GM18867 (cell line): Measurements from ENCODE around the gene IFT43.

Experiments
- ATAC-seq: cut with Tn5 transposase; IDR thresholded peaks from one replicate; pipeline ENCODE4 v1.9.1; 2021; ENCODE audit warnings: mild to moderate bottlenecking, moderate library complexity; ENCODE audit not compliant: unreplicated experiment

Gene IFT43

DNA sequence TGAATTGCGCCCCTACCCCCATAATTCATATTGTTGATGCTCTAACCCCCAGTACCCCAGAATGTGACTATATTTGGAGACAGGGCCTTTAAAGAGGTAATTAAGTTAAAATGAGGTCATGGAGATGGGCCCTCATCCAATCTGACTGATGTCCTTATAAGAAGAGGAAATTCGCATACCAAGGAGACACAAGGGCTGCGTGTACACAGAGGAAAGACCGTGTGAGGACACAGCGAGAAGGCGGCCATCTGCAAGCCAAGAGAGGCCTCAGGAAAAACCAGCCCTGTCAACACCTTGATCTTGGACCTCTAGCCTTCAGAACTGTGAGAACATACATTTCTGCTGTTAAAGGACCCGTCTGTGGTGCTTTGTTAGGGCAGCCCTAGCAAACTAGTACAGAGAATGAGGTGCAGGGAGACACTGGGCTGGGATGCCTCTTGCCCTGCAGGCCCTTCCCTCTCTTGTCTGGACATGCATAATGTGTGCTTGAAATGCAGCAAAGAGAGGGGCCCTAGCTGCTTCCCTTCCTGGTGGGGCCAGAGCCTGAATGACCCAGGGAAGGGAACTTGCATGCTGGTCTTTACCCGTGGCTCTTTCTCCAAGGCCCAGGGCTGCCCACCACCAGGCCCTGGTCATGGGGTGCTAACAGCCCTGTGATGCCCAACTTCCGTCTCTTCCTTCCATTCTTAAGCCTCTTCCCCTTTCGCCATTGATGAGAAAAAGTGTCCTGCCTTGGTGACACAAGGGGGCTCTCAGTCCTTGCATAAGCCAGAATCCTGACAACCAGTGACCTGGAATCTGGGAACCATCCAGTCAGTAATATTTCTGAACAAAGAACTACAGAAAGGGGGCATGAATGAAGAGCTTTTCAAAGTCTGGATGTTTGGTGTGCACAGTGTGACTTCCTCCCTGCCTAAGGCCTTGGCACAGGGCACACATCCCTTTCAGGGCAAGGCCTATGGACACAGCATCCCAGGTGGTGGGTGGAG lies 116.1 kb downstream of the IFT43 start:
- no peak for ATAC-seq

DNA sequence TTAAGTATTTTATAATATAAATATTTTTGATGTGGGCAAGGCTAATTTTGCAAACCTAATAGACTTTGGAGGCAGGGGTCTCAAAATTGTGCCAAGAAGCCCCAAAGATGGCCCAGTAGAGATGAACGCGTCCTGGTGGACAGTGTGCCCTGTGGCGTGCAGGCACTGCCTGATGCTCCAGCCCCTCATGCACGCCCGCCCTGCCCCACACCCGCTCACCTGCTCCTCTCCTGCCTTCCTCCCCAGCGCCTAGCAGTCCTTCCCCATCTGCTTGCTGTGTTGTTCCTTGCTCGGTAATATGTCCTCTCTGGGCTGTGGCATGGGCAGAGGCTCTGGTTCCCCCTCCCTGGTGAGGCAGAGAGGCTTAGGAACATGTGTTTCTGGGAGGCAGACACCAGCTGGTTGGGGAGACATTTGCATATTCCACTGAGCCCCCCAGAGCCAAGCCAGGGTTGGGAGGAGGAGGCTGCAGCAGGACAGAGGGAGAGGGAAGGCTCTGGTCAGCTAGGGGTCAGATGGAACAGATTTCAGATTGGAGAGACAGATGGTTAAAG lies 119.3 kb downstream of the IFT43 start:
- no peak for ATAC-seq

DNA sequence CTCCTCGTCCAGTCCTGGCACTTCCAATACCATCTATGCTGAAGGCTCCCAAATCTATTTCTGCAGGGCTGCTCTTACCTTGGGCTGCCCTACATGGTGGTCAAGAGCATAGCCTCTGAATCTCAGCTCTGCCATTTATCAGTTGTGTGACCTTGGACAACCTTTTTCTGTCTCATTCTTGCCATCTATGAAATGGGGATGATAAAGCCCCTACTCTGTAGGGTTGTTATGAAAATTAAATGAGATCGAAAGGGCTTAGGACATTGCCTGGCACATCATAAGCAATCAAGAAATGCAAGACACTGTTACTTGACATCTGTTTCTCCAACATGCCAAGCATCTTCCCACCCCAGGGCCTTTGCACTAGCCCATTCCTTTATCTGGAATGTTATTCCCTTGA lies 120.6 kb downstream of the IFT43 start:
- ATAC-seq: no peak

DNA sequence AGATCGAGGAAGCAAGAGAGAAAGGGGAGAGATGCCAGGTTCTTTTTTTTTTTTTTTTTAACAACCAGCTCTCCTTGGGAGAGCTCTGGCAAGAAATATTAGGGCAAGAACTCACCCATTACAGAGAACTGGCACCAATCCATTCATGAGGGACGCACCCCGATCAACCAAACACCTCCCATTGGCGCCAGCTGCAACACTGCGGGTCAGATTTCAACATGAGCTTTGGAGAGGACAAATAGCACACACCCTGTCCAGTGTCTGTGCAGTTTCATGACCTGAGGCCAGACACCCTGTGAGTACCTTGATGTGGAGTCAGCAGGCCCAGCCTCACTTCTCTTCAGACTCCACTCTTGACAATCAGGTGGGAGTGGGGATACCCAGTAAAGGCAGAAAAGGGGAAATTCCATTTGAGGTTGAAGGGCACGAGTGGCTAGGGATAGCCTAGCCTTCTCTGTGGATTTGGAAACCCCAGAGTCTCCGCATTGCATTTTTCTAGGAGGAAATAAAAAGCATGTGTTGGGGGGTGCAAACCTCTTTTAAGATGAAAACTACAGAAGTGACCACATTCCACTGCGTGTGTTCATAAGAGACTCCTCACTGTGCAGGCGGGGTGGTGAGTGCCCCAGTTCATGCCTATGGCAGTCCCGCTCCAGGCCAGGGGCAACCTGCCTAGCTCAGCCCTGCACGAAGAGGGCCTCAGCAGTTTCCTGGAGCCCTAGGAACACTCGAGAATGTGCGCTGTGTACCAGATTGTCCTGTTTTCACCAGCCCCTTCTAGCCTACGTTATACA lies 123.7 kb downstream of the IFT43 start:
- no peak for ATAC-seq

DNA sequence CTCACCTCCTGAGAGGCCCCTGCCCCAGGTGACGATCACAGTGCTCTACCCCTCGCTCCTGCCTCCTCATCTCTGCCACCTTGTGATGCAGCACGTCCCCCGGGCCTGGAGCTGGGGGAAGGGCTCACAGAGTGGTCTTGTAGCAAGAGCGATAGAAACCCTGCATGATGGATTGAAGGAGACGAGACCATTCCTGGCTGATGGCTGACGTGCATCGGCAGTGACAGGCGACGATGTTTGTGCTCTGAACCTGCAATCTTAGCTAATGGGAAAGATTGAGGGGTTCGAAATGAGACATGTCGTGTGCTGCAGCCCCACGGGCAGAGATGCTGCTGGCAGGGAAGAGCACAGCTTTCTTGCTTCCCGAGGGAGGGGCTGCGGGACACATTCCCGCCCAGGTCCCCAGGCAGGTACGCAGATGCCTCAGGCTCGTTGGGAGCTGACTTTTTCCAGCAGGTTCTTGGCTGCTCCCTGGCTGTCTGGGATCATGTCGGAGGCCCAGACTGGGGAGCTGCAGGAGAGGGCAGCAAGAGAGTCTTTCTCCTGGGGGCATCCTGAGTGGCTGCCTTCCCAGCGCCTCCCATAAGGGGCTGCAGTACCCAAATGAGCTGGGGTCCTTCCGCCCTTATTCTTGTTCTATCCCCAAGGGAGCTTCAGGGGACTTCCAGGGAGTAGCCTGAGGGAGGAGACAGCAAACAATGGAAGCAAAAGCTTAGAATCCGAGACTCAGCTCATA lies 127.5 kb downstream of the IFT43 start:
- ATAC-seq: no peak

DNA sequence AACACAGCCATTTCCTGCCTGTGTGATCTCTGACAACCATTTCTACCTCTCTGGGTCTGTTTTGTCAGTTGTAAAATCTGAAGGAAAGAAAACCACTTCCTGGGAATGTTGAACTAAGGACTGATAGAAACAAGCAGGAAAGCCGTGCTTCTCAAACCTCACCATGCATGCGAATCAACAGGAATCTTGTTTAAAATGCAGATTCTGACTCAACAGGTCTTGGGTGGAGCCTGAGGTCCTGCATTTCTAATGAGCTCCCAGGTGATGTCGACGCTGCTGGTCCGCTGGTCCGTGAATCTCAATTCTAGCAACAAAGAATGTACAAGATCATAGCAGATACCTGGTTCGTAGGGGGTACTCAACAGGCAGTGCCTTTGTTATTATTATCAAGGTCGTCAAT lies 128.1 kb downstream of the IFT43 start:
- ATAC-seq: no peak

DNA sequence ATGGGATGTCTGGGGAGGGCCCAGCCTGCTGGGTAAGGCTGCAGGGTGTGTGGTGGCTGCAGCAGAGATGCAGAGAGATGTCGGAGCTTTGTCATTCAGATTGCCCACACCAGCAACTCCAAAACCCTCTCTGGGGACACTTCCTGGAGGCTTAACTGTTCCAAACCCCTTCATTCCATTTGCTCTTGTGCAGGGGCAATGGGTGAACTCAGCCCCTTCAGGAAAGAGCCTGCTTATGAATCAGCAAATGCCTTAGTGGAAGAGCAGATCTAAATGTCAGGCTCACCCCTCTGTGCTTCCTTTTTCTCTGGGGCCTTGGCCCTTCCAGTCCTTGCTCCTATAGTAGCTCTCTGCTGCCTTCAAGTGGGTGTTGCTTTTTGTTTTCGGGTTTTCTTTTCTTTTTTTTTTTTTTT lies 129.5 kb downstream of the IFT43 start:
- ATAC-seq: no peak

DNA sequence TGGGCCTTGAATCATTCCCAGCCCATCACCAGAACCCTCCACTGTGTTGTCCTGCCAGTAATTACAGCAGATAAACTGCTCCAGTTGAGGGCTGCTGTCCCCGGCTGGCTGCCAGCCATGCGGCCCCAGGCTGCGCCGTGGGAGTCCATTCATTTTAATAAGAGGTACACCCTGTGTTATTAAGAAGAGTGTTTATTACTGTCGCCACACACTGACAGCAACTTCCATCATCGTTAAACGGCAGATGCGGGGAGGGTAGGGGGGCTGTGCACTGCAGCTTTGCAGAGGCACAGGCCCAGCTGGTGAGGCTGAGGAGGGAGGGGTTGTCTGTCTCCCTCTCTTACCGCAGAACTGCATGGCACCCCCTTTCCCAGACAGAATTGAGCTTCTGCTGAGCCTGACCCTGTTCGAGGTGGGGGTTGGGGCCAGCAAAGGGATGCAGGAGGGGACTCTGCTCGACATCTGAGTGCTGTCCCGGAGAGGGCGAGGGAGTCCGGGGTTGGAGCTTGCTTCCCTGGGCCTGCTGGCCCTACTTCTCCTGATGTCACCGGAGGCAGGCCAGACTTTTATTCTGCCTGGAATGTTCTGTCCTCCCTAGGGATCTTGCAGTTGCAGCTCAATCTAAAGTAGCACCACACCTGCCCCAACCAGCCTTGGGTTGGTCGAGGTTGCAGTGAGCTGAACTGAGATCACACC lies 132.4 kb downstream of the IFT43 start:
- ATAC-seq: no peak

DNA sequence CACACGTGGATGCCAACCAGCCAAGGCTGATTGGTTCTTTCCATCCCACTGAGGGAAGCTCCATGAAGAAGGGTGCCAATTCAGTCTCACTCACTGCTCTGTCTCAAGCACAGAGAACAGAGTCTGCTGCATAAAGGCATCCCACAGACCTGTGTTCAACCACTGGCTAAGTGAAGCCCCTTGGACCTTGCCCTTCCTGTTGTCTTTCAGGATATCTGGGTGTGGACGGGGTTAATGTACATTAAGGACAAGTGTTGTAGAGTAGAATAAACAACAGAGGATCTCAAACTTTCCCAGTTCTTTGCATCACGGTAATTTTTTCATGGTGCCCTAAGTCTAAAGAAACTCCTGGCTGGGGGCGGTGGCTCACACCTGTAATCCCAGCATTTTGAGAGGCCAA lies 133.0 kb downstream of the IFT43 start:
- no peak for ATAC-seq

DNA sequence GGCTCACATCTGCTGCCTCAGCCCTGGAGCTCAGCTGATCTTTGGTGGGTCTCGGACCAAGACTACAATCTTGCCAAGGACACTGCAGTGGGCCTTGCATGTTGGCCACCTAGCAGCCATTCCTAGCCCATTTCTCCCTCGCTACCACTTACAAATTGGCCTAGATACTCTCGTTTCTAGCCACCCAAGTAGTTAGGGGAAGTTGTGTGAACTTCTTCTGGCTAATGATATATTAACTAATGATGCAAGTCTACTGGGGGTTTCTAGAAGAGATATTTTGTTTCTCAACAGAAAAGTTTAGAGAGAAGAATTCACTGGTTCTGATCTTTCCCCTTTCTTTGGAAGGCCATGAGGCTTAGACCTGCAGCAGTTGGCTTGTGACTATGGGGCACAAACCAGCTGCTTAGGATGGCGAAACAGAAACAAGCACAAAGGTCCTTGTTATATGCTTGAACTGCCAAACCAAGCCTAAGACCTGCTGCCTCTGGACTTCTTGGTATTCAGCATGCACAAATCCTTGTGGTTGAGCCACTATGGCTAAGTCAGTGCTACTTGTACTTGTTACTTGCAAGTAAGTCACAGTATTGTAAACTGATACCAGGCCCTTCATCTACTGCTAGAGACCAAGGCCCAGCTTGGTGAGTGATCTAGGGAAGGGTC lies 135.7 kb downstream of the IFT43 start:
- ATAC-seq: no peak

DNA sequence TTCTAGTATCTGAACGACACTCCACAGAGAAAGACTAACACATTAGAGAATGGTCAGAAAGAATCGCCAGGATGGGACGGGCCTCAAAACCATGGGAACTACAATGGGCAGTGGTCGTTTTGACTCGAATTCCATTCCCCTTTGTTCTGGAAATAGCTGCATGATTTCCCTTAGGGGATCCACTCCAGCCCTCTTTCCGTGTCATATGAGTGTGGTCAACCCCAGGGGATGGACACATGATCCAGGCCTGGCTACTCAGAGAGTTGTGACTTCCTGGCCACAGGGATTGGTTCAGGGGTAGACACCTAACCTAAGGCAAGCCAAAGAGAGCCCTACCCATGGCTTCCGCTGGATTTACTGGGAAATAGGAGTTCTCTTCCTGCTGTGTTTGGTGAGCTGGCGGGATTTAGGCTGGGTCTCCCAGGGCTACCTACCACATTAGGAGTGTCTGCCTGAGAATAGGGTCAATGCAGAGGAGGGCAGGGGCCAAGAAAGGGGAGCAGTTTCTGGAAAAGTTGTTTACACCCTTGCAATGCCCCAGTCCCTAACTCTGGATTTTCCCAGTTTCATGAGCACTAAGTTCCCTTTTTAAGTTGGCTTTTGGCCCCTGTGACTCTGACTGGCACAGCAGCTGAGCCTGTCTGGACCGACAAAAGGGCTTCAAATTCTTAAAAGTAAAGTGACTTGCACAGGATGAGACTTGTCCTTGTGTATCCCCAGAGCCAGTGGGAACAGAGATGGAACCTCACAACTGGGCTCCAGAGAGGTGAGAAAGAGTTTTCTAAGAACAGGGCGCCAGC lies 138.1 kb downstream of the IFT43 start:
- ATAC-seq: no peak

DNA sequence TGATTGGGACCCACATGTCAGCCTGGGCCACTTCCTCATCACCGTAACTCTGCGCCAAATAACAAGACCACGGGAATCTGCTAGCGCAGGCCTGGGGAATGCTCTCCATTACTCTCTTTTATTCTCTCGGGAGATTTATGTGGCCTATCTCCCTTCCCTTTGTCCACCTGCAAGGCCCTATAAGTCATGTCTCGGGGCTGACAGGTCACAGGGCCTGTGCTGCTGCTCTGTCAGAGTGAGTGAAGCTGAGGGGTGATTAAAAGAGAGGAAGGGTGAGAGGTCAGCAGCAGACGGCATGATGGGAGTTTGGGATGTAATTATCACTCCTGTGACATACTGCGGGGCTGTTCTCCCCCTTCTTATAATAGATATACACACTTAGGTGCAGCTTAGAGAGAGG lies 139.9 kb downstream of the IFT43 start:
- no peak for ATAC-seq

DNA sequence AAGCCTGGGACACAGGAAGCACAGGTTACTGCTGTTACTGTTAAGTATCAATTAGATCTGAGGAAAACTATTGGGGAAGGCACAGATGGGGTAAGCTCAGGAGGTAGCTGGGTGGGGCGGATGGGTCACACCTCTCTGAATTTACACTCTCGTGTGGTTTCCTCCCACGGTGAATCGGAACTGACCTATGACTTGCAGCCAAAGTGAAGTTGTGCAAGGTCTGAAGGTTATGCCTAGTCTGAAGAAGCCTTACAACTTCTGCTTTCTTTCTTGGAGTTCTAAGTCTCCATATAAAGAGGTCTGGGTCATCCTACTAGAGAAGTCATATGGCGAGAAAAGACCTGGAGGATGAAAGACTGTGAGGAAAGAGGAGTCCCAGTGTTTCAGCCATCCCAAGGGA lies 140.5 kb downstream of the IFT43 start:
- ATAC-seq: no peak

DNA sequence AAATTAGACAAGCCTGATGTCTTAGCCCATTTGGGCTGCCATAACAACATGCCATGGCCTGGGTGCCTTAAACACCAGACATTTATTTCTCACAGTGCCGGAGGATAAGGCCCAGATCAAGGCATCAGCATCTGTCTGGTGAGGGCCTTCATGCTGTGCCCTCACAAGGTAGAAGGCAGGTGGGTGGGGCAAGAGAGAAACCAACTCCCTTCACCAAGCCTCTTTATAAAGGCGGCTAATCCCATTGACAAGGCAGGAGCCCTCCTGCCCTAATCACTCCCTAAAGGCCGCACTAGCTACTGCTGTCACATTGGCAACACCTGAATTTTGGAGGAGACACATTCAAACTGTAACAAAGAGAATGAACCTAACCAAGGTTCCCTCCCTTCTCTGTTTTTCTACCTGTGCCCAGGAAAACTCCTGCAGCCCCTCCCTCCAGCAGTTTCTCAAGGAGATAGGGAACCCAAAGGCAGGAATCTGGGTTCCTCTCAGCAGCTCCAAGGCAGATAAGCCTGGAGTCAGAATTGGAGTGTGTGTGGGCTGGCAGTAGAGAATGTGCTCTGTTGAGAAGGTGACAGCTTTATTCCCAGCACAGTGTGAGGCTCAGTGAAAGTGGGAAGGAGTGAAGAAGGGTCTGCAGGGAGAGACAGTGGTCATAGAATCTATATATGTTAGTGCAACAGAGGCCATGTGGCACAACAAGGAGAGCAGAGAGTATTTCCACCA lies 144.5 kb downstream of the IFT43 start:
- no peak for ATAC-seq

DNA sequence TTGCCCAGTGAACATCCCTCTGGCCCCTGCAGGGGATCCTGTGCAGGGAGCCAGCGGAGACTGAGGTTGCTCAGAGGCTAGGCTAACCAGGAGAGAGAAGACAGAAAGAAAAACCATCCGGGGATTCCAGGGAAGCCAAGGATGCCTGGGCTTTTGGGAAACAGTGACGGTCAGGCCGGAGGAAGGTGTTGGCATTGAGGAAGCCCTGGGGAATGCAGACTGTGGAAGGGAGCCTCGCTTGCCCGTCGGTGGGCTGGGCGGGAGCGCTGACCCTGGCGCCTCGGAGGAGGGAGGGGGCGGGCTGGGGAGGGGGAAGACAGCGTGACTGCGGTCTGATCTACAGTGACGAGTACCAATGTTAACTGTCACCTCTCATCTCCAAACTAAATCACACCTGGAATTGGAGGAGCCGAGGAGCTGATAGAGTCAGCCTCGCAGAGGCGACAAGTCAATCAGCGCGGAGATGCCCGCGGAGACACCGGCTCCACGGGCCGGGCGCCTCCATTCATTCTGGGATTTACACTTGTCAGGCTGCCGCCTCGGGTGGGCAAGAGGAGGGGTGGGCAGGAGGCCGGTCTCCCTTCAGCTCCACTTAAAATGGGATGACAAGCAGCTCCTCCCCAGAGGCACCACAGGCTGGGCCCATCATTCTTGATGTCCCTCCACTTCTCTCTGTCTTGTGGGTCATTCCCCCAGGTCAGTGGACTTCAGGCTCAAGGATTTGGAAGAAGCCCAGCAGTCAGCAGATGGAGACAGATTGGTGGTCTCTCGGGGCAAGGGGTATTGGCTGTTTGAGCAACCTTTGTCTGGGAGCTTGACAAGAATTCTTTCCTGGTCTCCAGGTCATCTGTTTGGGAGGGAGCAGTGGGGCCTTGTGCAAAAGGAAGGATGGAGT lies 145.8 kb downstream of the IFT43 start:
- ATAC-seq: no peak

DNA sequence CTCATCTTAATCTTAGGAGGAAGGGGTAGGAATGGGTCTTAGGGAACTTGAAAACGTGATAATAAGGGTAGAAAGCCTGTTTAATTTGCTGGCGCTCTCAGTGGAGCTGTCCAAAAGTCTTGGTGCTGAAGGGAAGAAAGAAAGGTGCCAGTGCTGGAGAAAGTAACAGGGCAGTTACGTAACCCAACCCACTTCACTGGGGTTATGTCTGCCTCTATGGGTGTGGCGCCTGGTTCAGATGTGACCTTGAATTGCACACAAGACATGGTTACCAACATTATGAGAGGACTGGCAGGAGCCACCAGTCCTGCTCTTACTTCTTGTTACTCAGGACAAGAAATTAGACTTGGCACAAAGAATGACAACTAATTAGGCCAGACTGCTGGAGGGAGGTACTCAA lies 147.5 kb downstream of the IFT43 start:
- no peak for ATAC-seq
